NCI-H2107 (cell line): Measurements from ENCODE around the gene MATN1.

Source experiments
- DNase-seq: peaks from one replicate; lab custom pipeline; 2025; lab: John Stamatoyannopoulos, UW

MATN1 gene

GRCh38 chr1:30680879-30681278 is 42.5 kb downstream of the MATN1 start:
- DNase-seq: no peak

- DNase-seq: no peak
These were observed 43.0 kb downstream of the MATN1 start for GRCh38 chr1:30680429-30680828.

DNA sequence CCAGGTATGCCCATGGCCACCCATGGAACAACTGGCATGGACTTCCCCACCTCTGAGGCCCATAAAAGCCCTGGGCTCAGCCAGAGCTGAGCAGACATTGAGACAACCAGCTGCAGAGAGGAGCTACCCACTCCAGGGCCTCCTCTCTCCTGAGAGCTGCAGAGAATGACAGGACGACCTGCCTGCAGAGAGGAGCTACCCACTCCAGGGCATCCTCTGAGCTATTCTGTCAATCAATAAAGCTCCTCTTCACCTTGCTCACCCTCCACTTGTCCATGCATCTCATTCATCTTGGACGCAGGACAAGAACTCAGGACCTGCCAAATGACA is 43.4 kb downstream of the MATN1 start:
- DNase-seq: no peak

DNA sequence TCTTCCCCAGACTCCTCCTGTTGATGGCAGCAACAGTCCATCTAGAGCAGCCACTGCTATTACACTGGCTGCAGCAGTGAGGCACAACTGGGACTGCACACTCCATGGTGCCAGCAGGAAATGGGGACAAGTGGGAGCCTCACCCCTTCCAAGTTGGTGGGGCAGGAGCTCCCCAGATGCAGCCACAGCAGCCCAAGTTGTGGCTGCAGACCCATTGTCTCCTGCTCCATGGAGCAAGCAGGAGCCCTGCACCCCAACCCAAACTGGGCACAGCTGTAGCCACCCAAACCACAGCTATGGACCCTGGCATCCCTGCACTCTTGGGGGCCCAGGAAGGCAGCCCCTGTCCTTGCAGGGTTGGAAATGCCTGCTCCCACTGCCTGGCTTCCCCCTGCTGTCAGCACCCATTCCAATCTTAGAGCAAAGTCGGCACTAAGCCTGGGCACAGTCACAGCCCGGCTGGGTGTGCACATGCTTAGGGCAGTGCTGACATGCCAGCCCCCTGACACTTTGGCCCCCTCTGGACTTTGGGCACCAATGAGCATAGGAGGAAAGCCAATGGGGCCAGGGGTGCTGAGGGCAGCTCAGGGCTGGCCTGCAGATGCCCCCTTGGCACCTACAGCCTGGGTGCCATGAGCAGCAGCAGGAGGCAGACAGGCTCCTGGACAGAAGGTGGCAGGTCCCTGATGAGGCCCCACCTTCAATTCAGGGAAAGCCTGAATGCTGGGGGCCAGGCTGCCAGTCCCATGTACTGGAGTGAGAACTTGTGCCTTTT is 44.0 kb downstream of the MATN1 start:
- no peak for DNase-seq

DNA sequence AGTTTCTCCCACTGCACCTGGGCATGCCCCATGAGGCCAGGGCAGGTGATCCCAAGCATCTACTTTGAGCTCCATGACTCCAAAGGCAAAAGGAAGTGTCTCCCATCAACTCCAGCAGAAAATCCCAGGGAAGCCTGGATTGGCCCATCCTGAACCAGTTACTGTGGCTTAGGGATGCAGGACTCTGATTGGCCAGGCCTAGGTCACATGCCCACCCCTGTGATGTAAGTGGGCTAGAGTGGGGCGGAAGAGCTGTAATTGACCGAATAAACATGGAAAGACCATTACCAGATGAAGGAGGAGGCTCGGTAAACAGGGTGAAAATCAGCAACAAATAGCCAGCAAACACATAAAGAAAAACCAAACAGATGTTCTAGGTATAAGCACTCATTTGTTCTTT is 45.2 kb downstream of the MATN1 start:
- no peak for DNase-seq

- no peak for DNase-seq
These were observed 45.9 kb downstream of the MATN1 start for GRCh38 chr1:30677471-30677870.

GRCh38 chr1:30675761-30676160 is 47.6 kb downstream of the MATN1 start:
- no peak for DNase-seq

- DNase-seq: no peak
These were observed 48.1 kb downstream of the MATN1 start for GRCh38 chr1:30675289-30675688.

DNA sequence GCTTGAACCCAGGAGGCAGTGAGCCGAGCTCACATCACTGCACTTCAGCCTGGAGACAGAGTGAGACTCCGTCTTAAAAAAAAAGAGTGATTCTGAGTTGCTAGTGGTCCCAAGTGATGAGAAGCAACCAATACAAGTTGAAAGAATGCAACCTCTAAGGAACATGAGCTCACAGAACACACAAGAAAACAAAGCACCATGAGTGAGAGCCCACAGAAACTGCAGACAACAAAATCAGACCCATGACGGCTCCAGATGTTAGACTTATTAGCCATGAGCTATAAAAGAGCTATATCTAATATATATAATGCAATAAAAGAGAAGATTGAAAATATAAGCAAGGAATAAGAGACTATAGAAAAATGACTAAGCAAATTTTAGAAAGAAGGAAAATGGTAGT is 50.0 kb downstream of the MATN1 start:
- DNase-seq: no peak

DNA sequence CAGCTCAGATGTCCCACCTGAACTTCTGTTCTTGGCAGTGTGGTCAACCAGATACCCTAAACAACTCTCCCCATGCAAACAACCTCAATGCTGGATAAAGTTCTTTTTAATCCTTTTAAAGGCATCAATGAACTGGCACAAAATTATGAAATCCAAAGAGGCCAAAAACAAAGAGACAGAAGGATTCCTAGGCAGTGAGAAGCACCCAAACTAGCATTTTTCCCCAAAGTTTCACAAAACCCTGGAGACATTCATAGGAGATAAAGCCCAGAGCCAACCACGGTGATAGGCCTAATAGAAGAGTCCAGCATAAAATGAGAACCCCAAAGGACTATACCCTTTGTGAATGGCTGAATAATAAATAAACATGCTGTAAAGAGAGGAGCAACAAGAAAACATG is 50.7 kb downstream of the MATN1 start:
- no peak for DNase-seq

DNA sequence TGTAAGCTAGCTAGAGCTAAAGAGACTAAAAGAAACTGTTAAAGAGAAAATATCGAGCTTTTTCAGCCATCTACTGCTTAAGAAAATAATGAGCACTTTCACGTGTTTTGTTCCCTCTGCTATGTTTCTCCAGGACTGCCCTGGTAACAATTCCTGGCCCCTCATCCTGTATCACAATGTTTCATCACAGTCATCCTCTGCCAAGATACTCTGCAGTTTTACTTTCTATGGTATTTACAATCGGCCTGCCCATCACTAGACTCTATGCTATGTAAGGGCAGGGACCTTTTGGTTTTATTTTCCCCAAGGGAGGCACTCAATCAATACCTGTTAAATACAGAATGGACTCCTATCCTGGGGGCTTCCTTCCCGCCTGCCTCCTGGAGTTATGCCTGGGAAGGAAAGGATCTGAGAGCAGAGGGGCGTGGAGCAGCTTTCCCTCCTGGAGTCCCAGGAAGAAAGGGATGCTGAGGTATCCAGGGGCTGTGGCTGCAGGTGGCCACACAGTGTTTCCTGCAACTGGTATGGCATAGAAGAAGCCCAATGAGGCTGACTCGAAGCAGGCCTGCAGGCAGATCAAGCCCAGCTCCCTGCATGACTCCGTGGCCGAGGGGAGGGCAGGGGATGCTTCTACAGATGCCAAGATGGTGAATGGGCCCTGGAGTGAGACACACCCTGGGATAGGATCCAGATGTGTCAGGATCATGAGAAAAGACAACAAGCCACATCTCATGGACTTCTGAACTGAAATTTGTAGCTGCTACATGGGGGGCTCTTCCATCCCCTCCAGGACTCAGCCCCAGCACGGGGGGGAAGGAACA is 52.9 kb downstream of the MATN1 start:
- DNase-seq: no peak

DNA sequence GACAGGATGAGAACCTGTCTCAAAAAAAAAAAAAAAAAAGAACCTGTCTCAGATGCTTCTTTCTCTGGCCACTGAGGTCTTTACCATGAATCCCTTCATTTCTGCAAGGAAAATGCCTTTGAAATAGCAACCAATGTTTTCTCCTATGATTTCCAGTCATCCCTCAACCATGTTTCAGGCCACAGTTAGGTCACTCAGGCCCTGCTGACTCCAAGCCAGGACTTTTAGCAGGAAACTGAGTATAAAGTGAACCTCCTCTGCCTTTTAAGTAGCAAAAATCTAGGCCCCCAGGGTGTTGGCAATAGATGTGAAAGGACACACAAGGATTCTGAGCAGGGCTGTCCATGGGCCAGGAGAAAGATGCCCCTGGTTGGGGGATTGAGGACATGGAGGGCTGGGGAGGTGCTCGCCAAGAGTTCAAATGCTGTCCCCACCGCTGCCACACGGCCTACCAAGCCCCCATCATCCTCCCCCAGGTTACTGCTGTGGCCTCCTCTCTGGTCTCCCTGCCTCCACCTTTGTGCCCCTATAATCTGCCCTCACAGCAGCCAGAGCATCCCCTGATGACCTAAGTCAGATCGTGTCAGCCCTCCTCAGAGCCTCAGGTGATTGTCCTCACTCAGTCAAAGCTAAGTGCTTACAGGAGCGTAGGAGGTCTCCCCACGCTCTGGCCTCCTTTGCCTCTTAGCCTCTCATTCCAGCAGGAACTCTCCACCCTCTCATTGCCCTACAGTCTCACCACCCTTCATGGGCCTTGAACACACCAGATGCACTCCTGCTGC is 54.6 kb downstream of the MATN1 start:
- DNase-seq: no peak

- no peak for DNase-seq
These were observed 55.4 kb downstream of the MATN1 start for GRCh38 chr1:30668024-30668423.

DNA sequence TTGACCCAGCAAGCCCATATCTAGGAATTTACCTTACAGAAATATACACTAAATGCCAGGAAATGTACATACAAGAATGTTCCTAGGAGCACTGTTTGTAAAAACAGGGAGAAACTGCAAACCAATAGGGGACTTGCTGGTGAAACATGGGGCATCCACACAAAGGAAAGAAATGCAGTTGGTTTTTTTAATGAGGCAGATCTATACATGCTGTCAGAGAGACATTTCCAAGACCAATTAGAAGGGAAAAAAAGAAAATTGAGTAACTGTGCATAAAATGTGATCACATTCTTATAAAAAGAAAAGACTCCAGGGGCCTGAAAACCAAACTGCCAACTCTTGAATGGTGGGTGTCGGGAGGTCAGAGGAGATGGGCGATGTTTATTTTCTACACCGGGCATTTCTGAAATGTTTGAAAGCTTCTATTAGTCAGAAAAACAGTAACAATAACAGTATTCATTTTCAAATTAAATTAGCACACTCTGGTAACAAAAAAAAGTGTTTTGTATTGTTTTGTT is 56.6 kb downstream of the MATN1 start:
- DNase-seq: no peak

DNA sequence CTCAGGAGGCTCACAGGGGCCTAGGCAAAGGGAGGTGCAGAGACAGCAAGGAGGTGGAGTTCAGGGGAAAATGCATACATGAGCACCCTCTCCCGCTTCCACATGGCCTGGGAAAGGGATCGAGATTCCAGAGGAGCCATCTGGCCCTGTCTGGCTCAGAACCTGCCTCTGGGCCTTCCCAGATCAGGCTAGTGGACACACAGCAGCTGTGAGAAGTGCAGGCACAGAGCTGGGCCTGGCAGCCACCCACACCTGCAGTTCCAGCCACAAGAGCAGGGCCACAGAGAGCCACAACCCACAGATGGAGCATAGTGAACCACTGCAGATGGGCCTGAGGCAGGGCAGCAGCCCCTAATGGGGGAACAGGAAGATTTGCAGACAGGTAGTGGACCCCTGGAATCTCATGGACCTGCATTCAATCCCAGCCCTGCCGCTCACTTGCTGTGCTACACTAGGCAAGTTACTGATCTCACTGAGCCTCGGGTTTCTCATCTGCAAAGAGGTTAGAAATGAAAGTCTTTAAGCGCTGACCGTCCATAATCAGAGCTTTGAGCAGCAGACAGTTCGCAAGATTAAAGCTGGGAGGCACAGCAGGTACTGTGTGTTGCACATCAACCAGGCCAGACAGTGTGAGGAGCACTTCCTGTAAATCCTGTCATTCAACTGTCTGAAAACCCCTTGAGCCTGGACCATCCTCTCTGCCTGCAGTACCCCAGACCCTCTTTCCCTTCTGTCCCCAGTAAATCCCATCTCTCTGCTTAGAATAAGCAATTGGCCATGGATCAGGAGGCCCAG is 58.0 kb downstream of the MATN1 start:
- DNase-seq: no peak

GRCh38 chr1:30664103-30664755 is 59.2 kb downstream of the MATN1 start:
- DNase-seq: no peak

DNA sequence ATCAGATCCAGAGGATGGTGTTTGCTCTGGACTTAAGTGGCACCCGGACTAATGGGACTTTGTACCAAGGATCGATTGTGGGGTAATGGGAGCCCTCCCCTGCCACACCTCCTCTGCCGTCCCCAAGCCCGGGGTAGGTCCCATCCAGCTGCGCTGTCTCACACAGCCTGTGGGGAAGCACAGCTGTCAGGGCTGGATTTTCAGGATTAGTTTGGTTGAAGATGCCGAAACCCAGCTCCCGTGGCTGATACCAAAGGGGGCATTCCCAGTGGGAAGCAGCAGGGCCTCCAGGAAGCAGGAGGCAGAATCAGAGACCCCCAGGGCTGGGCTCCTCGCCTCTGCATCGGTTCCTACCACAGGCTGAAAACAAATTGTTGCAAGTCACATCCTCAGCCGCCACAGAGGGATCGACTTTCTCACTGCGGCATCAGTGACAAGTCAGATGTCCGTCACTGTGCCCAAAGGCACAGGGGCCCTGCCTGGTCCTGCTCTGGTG is 59.7 kb downstream of the MATN1 start:
- DNase-seq: no peak

DNA sequence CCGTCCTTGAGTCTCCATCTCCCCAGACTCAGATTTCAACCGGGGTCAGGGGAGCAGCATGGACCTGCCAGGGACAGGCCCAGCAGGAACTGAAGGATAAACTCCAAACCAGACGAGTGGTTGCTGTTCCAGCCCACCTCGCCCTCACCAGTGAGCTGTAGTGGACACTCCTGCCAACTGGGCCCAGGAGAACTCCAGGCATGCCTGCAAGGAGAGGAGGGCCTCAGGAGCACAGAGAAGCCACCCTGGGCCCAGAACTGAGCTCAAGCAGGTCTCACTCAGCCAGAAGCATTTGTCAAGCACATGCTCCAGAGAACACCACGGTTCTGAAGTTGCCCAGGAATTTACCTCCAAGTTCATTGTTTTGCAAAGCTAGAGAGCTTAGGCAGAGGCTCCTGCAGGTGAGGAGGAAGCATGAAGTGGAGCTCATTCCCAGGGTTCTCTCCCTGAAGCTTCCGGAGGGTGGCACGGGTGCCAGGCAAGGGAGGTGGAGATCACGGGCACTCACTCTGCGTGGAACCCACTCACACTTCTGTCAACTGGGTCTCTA is 61.0 kb downstream of the MATN1 start:
- no peak for DNase-seq

- no peak for DNase-seq
These were observed 62.1 kb downstream of the MATN1 start for GRCh38 chr1:30661311-30661710.
